Hematopoietic multipotent progenitor cell treated with erythropoietin and hydrocortisone succinate and interleukin-3 and kit ligand, for 15 days (in vitro differentiated cells): ENCODE measurements around the gene RASAL2.

Experiments
- DNase-seq: peaks from one replicate; pipeline ENCODE4 v3.0.0-alpha.2; 2015; ENCODE audit warnings: low spot score

Gene RASAL2

GRCh38 chr1:178458203-178458602, 364.3 kb downstream of the RASAL2 start:
- no peak for DNase-seq

GRCh38 chr1:178461104-178461503, 367.2 kb downstream of the RASAL2 start:
- no peak for DNase-seq

GRCh38 chr1:178461701-178462100, 367.8 kb downstream of the RASAL2 start:
- no peak for DNase-seq

GRCh38 chr1:178464141-178464540, 370.2 kb downstream of the RASAL2 start:
- no peak for DNase-seq

GRCh38 chr1:178464566-178464965, 370.7 kb downstream of the RASAL2 start:
- DNase-seq: no peak

GRCh38 chr1:178465011-178465410, 371.1 kb downstream of the RASAL2 start:
- DNase-seq: no peak

GRCh38 chr1:178467837-178468236, 373.9 kb downstream of the RASAL2 start:
- no peak for DNase-seq

GRCh38 chr1:178470411-178470960, 376.6 kb downstream of the RASAL2 start:
- no peak for DNase-seq

- DNase-seq: no peak
These were observed 378.6 kb downstream of the RASAL2 start for GRCh38 chr1:178472531-178472930.

GRCh38 chr1:178477373-178477772, 383.5 kb downstream of the RASAL2 start:
- DNase-seq: no peak

GRCh38 chr1:178477841-178478240, 383.9 kb downstream of the RASAL2 start:
- DNase-seq: no peak

GRCh38 chr1:178483251-178483957, 389.5 kb downstream of the RASAL2 start:
- no peak for DNase-seq

GRCh38 chr1:178484698-178485225, 390.9 kb downstream of the RASAL2 start:
- DNase-seq: no peak

GRCh38 chr1:178485541-178485981, 391.7 kb downstream of the RASAL2 start:
- DNase-seq: no peak

GRCh38 chr1:178486100-178487069, 392.5 kb downstream of the RASAL2 start:
- DNase-seq: no peak

GRCh38 chr1:178487070-178487615, 393.2 kb downstream of the RASAL2 start:
- no peak for DNase-seq

- no peak for DNase-seq
These were observed 394.5 kb downstream of the RASAL2 start for GRCh38 chr1:178488393-178488792.

- DNase-seq: no peak
These were observed 395.5 kb downstream of the RASAL2 start for GRCh38 chr1:178489399-178489798.

GRCh38 chr1:178490136-178490535, 396.2 kb downstream of the RASAL2 start:
- no peak for DNase-seq

GRCh38 chr1:178490967-178491366, 397.1 kb downstream of the RASAL2 start:
- no peak for DNase-seq

GRCh38 chr1:178491721-178492120, 397.8 kb downstream of the RASAL2 start:
- no peak for DNase-seq

GRCh38 chr1:178492341-178492740, 398.4 kb downstream of the RASAL2 start:
- no peak for DNase-seq
